HFFc6 (cell line): ENCODE data around the gene SMYD3. TPM values are rescaled to one million over a fixed set of nuclear protein-coding genes. Genes with fewer than 3 reads are reported as not detected.
A peak's percentile ranks its signal among the peaks of the same experiment; 100 is the strongest.

Source experiments
- DNase-seq: peaks from one replicate; pipeline ENCODE4 v3.0.0-alpha.2; 2018
- H3K27ac Mint-ChIP-seq: 2 replicates; pipeline ENCODE4 v1.8.0; 2020; ENCODE audit warnings: mild to moderate bottlenecking, mixed read lengths
- H3K27me3 Mint-ChIP-seq: 2 replicates; pipeline ENCODE4 v1.8.0; 2021; ENCODE audit warnings: mild to moderate bottlenecking, moderate library complexity, mixed read lengths; ENCODE audit not compliant: insufficient read depth
- H3K36me3 Mint-ChIP-seq: 2 replicates; pipeline ENCODE4 v1.8.0; 2021; ENCODE audit warnings: low read depth, mixed read lengths
- H3K4me1 Mint-ChIP-seq: 2 replicates; pipeline ENCODE4 v1.8.0; 2020; ENCODE audit warnings: low read depth, mixed read lengths
- H3K4me3 Mint-ChIP-seq: 2 replicates; pipeline ENCODE4 v1.8.0; 2020; ENCODE audit warnings: mild to moderate bottlenecking, moderate library complexity, mixed read lengths
- H3K9me3 Mint-ChIP-seq: 2 replicates; pipeline ENCODE4 v1.8.0; 2020; ENCODE audit warnings: mild to moderate bottlenecking, mixed read lengths
- CTCF ChIP-seq: fragments of 200-600 bp; sonication (generic); IDR thresholded peaks from 2 replicates; pipeline ENCODE4 v1.5.0; 2021; ENCODE audit warnings: antibody characterized with exemption, mild to moderate bottlenecking
- total RNA-seq, 6 experiments: library from RNA; stranded (reverse); fragmentation: NEBNext Ultra II Directional; extraction: Animal tissue kit (Norgen Biotek cat#: 25700); gene quantifications; 2 replicates in 1 of 6; 3 replicates in 5 of 6; pipeline ENCODE4 v1.2.3, GENCODE V29; 2021

Gene SMYD3
- total RNA-seq, 6 experiments from 2014 or later = 28.4 to 37.9 (median 31.2) TPM

GRCh38 chr1:246454655-246455054 lies 52.4 kb downstream of the SMYD3 start:
- H3K27me3 Mint-ChIP-seq = no peaks in the 10 kb centered on the region; the same call in 1 of the 2 replicates
- peaks cover 41% of the 10 kb centered on the region for H3K4me1 Mint-ChIP-seq
- H3K4me3 Mint-ChIP-seq = no peak overlapping the region
- TF ChIP-seq CTCF = no peak
- H3K27ac Mint-ChIP-seq = no peak overlapping the region
- no peak for DNase-seq
- no peaks in the 10 kb centered on the region for H3K9me3 Mint-ChIP-seq
- H3K36me3 Mint-ChIP-seq = peaks cover 7% of the 10 kb centered on the region; the same call in 1 of the 2 replicates

- no peak overlapping the region for H3K4me3 Mint-ChIP-seq
- peaks cover 6% of the 10 kb centered on the region for H3K36me3 Mint-ChIP-seq
- no peak overlapping the region for H3K27ac Mint-ChIP-seq
- DNase-seq = peak; percentile 7
- H3K4me1 Mint-ChIP-seq = peaks cover 61% of the 10 kb centered on the region
- TF ChIP-seq CTCF = peak; percentile 90
- H3K9me3 Mint-ChIP-seq = peaks cover 4% of the 10 kb centered on the region
- H3K27me3 Mint-ChIP-seq = no peaks in the 10 kb centered on the region; the same call in 1 of the 2 replicates
Measured at GRCh38 chr1:246450611-246451251, 56.3 kb downstream of the SMYD3 start.

- peaks cover 6% of the 10 kb centered on the region for H3K36me3 Mint-ChIP-seq
- no peak overlapping the region; the same call in 1 of the 2 replicates for H3K4me3 Mint-ChIP-seq
- TF ChIP-seq CTCF = no peak
- no peak for DNase-seq
- no peak overlapping the region for H3K27ac Mint-ChIP-seq
- peaks cover 4% of the 10 kb centered on the region for H3K9me3 Mint-ChIP-seq
- no peaks in the 10 kb centered on the region; the same call in 1 of the 2 replicates for H3K27me3 Mint-ChIP-seq
- peaks cover 56% of the 10 kb centered on the region for H3K4me1 Mint-ChIP-seq
Measured at GRCh38 chr1:246448373-246448772, 58.7 kb downstream of the SMYD3 start.

GRCh38 chr1:246447501-246447900 lies 59.6 kb downstream of the SMYD3 start:
- peaks cover 4% of the 10 kb centered on the region for H3K9me3 Mint-ChIP-seq
- no peak for TF ChIP-seq CTCF
- peaks cover 56% of the 10 kb centered on the region for H3K4me1 Mint-ChIP-seq
- peak overlapping the region; percentile 8; the same call in 1 of the 2 replicates for H3K27ac Mint-ChIP-seq
- no peak for DNase-seq
- H3K4me3 Mint-ChIP-seq = no peak overlapping the region
- H3K27me3 Mint-ChIP-seq = no peaks in the 10 kb centered on the region; the same call in 1 of the 2 replicates
- H3K36me3 Mint-ChIP-seq = peaks cover 6% of the 10 kb centered on the region

GRCh38 chr1:246445503-246445902 lies 61.6 kb downstream of the SMYD3 start:
- peaks cover 13% of the 10 kb centered on the region for H3K36me3 Mint-ChIP-seq
- H3K27ac Mint-ChIP-seq = no peak overlapping the region; the same call in 1 of the 2 replicates
- DNase-seq = no peak
- peaks cover 4% of the 10 kb centered on the region for H3K9me3 Mint-ChIP-seq
- H3K4me3 Mint-ChIP-seq = no peak overlapping the region
- TF ChIP-seq CTCF = no peak
- H3K27me3 Mint-ChIP-seq = no peaks in the 10 kb centered on the region
- peaks cover 46% of the 10 kb centered on the region for H3K4me1 Mint-ChIP-seq
